ENCODE data around the gene GPR180. TPM values are rescaled to one million over a fixed set of nuclear protein-coding genes. Genes with fewer than 3 reads are reported as not detected.

GPR180 gene
- total RNA-seq, 1 experiment from 2014 or later, result 4.0 TPM

DNA sequence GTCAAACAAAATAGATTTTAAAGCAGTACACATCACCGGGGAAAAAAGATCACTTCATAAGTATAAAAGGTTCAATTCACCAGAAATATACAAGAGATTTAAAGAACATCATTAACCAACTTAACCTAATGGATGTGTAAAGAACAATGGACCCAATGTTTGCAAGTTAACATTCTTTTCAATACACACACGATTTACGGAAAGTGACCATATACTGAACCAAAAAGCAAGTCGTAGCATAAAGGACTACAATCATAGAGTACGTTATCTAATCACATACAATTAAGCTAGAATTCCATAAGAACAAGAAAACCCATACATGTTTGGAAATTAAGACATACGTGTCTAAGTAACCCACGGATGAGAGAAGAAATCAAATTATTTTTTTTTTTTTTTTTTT is 15.3 kb upstream of the GPR180 start:
- no peak for DNase-seq
- ChIA-PET CTCF (no interaction called here), POLR2A (ENCODE audit: unreplicated experiment) (no interaction called here)
- Histone ChIP-seq H3K36me3 (ENCODE audit: low read depth) (peaks cover 35% of the 10 kb centered on the region), H3F3A (ENCODE audit: insufficient read depth, low read depth) (no peaks in the 10 kb centered on the region; the same call in none of the 2 replicates), H3K79me2 (ENCODE audit: low read depth) (no peaks in the 10 kb centered on the region), H3K4me2 (no peak overlapping the region), H3K27ac (no peak overlapping the region), H3K9me2 (ENCODE audit: insufficient read depth) (no peaks in the 10 kb centered on the region), H3K4me3 (no peak overlapping the region), H2AFZ (no peak overlapping the region), H3K4me1 (replicated peaks; ENCODE audit: insufficient read depth) (no peaks in the 10 kb centered on the region), H3K9me3 (ENCODE audit: insufficient read depth, low read depth) (no peaks in the 10 kb centered on the region), H3K27me3 (ENCODE audit: insufficient read depth, low read depth) (no peaks in the 10 kb centered on the region), H4K20me1 (ENCODE audit: insufficient read depth) (peaks cover 6% of the 10 kb centered on the region; the same call in 1 of the 2 replicates)
- BruUV-seq (replicated peaks), result no TSS peak
- intact Hi-C loops (cut with micrococcal nuclease; ENCODE audit: unreplicated experiment), result no loop called here
- no peak for TF ChIP-seq EZH2 (IDR thresholded peaks at IDR 0.05; ENCODE audit: low read depth)
- TF ChIP-seq, protein P1, sequence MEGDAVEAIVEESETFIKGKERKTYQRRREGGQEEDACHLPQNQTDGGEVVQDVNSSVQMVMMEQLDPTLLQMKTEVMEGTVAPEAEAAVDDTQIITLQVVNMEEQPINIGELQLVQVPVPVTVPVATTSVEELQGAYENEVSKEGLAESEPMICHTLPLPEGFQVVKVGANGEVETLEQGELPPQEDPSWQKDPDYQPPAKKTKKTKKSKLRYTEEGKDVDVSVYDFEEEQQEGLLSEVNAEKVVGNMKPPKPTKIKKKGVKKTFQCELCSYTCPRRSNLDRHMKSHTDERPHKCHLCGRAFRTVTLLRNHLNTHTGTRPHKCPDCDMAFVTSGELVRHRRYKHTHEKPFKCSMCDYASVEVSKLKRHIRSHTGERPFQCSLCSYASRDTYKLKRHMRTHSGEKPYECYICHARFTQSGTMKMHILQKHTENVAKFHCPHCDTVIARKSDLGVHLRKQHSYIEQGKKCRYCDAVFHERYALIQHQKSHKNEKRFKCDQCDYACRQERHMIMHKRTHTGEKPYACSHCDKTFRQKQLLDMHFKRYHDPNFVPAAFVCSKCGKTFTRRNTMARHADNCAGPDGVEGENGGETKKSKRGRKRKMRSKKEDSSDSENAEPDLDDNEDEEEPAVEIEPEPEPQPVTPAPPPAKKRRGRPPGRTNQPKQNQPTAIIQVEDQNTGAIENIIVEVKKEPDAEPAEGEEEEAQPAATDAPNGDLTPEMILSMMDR (conservative IDR thresholded peaks at IDR 0.05), result no peak

DNA sequence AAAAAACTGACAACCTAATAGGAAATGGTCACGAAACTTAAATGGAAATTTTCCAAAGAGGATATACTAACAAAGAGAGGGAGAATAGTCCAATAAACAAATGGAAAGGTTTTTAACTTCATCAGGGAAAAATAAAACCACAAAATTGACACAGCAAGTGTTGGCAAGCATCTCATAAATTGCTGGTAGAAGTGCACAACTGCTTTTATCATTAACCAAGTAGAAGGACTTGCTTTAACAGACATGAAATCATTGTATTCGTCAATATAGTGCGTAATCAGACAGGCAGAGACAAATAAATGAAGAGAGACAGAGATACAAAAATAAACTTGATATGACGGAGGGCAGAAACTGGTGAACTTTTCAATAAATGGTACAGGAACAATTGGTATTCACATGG is 13.1 kb upstream of the GPR180 start:
- H3K27ac ChIP-seq, result no peak overlapping the region
- no peaks in the 10 kb centered on the region for H3K9me2 ChIP-seq (ENCODE audit: insufficient read depth)
- H3K4me1 ChIP-seq (replicated peaks; ENCODE audit: insufficient read depth), result peaks cover 1% of the 10 kb centered on the region; the same call in 1 of the 2 replicates
- ChIA-PET CTCF (no interaction called here), POLR2A (ENCODE audit: unreplicated experiment) (no interaction called here)
- H3K36me3 ChIP-seq (ENCODE audit: low read depth), result peaks cover 47% of the 10 kb centered on the region
- BruUV-seq (replicated peaks), result no TSS peak
- no peak overlapping the region for H3K4me2 ChIP-seq
- no peak overlapping the region for H3K4me3 ChIP-seq
- TF ChIP-seq, protein P1 (conservative IDR thresholded peaks at IDR 0.05), result no peak
- TF ChIP-seq EZH2 (IDR thresholded peaks at IDR 0.05; ENCODE audit: low read depth), result no peak
- H2AFZ ChIP-seq, result no peak overlapping the region
- intact Hi-C loops (cut with micrococcal nuclease; ENCODE audit: unreplicated experiment), result no loop called here
- H3F3A ChIP-seq (ENCODE audit: insufficient read depth, low read depth), result no peaks in the 10 kb centered on the region; the same call in none of the 2 replicates
- no peaks in the 10 kb centered on the region for H3K9me3 ChIP-seq (ENCODE audit: insufficient read depth, low read depth)
- DNase-seq, result no peak
- H4K20me1 ChIP-seq (ENCODE audit: insufficient read depth), result peaks cover 6% of the 10 kb centered on the region; the same call in 1 of the 2 replicates
- H3K79me2 ChIP-seq (ENCODE audit: low read depth), result peaks cover 11% of the 10 kb centered on the region
- H3K27me3 ChIP-seq (ENCODE audit: insufficient read depth, low read depth), result no peaks in the 10 kb centered on the region

DNA sequence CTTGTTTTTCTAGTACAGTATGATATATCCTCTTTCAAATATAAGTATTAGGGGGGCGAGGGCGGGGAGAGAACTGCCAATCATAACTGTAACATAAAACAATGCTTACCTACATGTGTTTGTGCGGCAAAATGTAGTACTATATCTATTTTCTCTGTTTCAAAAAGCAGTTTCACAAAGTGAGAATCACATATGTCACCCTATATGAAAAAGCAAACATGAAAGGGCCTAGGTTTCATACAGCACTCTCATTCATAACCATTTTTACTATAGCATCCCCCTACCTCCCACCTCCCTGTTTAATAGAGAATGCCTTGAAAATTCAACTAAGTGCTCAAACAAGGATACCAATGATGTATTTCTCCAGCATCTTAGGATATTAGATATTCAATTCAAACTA is 10.9 kb upstream of the GPR180 start:
- ChIA-PET CTCF (no interaction called here), POLR2A (ENCODE audit: unreplicated experiment) (no interaction called here)
- no peaks in the 10 kb centered on the region; the same call in 1 of the 2 replicates for H3F3A ChIP-seq (ENCODE audit: insufficient read depth, low read depth)
- no peak overlapping the region for H2AFZ ChIP-seq
- no peaks in the 10 kb centered on the region for H3K27me3 ChIP-seq (ENCODE audit: insufficient read depth, low read depth)
- H3K4me3 ChIP-seq, result no peak overlapping the region
- H3K36me3 ChIP-seq (ENCODE audit: low read depth), result peaks cover 35% of the 10 kb centered on the region
- no peak overlapping the region for H3K27ac ChIP-seq
- DNase-seq, result no peak
- H4K20me1 ChIP-seq (ENCODE audit: insufficient read depth), result no peaks in the 10 kb centered on the region
- no peaks in the 10 kb centered on the region for H3K9me2 ChIP-seq (ENCODE audit: insufficient read depth)
- no peak overlapping the region for H3K4me2 ChIP-seq
- intact Hi-C loops (cut with micrococcal nuclease; ENCODE audit: unreplicated experiment), result no loop called here
- H3K79me2 ChIP-seq (ENCODE audit: low read depth), result peaks cover 33% of the 10 kb centered on the region
- TF ChIP-seq, protein P1 (conservative IDR thresholded peaks at IDR 0.05), result no peak
- no peak for TF ChIP-seq EZH2 (IDR thresholded peaks at IDR 0.05; ENCODE audit: low read depth)
- no peaks in the 10 kb centered on the region for H3K9me3 ChIP-seq (ENCODE audit: insufficient read depth, low read depth)
- H3K4me1 ChIP-seq (replicated peaks; ENCODE audit: insufficient read depth), result peaks cover 18% of the 10 kb centered on the region
- BruUV-seq (replicated peaks), result no TSS peak

All from PC-9 (cell line).